ENCODE measurements around the gene ZNF695. TPM values are rescaled to one million over a fixed set of nuclear protein-coding genes. Genes with fewer than 3 reads are reported as not detected.

Gene ZNF695
- total RNA-seq, 1 experiment from 2014 or later: 29.4 TPM

GRCh38 chr1:247043406-247043805 lies 35.5 kb upstream of the ZNF695 start:
- TF ChIP-seq, protein P1, sequence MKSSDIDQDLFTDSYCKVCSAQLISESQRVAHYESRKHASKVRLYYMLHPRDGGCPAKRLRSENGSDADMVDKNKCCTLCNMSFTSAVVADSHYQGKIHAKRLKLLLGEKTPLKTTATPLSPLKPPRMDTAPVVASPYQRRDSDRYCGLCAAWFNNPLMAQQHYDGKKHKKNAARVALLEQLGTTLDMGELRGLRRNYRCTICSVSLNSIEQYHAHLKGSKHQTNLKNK (CRISPR knock-in tag; IDR thresholded peaks at IDR 0.05): no peak
- TF ChIP-seq, protein P2, sequence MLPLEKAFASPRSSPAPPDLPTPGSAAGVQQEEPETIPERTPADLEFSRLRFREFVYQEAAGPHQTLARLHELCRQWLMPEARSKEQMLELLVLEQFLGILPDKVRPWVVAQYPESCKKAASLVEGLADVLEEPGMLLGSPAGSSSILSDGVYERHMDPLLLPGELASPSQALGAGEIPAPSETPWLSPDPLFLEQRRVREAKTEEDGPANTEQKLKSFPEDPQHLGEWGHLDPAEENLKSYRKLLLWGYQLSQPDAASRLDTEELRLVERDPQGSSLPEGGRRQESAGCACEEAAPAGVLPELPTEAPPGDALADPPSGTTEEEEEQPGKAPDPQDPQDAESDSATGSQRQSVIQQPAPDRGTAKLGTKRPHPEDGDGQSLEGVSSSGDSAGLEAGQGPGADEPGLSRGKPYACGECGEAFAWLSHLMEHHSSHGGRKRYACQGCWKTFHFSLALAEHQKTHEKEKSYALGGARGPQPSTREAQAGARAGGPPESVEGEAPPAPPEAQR (CRISPR knock-in tag; IDR thresholded peaks at IDR 0.05): no peak
- no peak for TF ChIP-seq NFYB (CRISPR knock-in tag; conservative IDR thresholded peaks at IDR 0.05; ENCODE audit: low read depth)
- no peak for TF ChIP-seq PRRX2 (CRISPR knock-in tag; IDR thresholded peaks at IDR 0.05)
- TF ChIP-seq IRF1 (CRISPR knock-in tag; IDR thresholded peaks at IDR 0.05): no peak
- no peak for TF ChIP-seq NFATC4 (CRISPR knock-in tag; IDR thresholded peaks at IDR 0.05)
- no peak for TF ChIP-seq ZNF532 (CRISPR knock-in tag; IDR thresholded peaks at IDR 0.05; ENCODE audit: borderline replicate concordance)
- no peak for TF ChIP-seq SP1 (CRISPR knock-in tag; conservative IDR thresholded peaks at IDR 0.05)
- TF ChIP-seq ZNF281 (CRISPR knock-in tag; IDR thresholded peaks at IDR 0.05): no peak
- no peak for TF ChIP-seq JUN (CRISPR knock-in tag; IDR thresholded peaks at IDR 0.05)
- no peak for TF ChIP-seq KAT7 (CRISPR knock-in tag; IDR thresholded peaks at IDR 0.05; ENCODE audit: borderline replicate concordance)
- TF ChIP-seq ESRRA (CRISPR knock-in tag; IDR thresholded peaks at IDR 0.05; ENCODE audit: borderline replicate concordance): no peak
- TF ChIP-seq HMGA2 (CRISPR knock-in tag; IDR thresholded peaks at IDR 0.05): no peak
- no peak for ATAC-seq
- ChIA-PET POLR2A (no interaction called here), CTCF (no interaction called here)
- peaks cover 94% of the 10 kb centered on the region for H3K9me3 Mint-ChIP-seq
- DNase-seq (ENCODE audit: low spot score): no peak
- H3K4me1 Mint-ChIP-seq: no peaks in the 10 kb centered on the region
- H3K27me3 Mint-ChIP-seq (ENCODE audit: low read depth): peaks cover 10% of the 10 kb centered on the region
- no peak overlapping the region for H3K4me3 Mint-ChIP-seq
- peaks cover 98% of the 10 kb centered on the region for H3K36me3 Mint-ChIP-seq
- no peak overlapping the region for H3K27ac Mint-ChIP-seq

DNA sequence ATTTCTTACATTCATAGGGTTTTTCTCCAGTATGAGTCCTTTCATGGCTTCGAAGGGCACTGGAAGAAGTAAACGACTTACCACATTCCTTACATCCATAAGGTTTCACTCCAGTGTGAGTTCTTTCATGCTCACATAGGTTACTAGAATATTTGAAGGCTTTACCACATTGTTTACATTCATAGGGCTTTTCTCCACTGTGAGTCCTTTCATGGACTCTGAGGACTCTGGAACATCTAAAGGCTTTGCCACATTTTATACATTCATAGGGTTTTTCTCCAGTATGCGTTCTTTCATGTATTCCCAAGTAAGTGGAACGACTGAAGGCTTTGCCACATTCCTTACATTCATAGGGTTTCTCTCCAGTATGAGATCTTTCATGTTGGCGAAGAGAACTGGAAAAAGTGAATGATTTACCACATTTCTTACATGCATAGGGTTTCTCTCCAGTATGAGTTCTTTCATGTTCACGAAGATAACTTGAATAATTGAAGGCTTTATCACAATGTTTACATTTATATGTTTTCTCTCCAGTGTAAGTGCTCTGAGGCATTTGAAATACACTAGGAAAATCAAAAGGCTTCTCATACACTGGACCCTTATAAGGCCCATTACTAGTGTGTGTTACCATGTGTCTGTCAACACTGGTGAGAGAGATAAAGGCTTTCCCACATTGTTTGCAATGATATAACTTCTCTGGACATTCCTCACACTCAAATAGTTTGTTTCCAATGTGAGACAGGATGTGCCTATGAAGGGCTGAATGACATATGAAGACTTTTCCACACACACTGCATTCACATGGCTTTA lies 29.9 kb upstream of the ZNF695 start:
- Mint-ChIP-seq H3K36me3 (peaks cover 94% of the 10 kb centered on the region), H3K4me3 (no peak overlapping the region), H3K27ac (no peak overlapping the region), H3K9me3 (peaks cover 91% of the 10 kb centered on the region), H3K27me3 (ENCODE audit: low read depth) (peaks cover 4% of the 10 kb centered on the region; the same call in 1 of the 2 replicates), H3K4me1 (no peaks in the 10 kb centered on the region)
- ATAC-seq: no peak
- no peak for DNase-seq (ENCODE audit: low spot score)
- ChIA-PET POLR2A (interaction anchor here (0.6 kb wide), 1 partner anchor 118 kb away, joined by 4 read pairs; no protein-coding TSS in a partner anchor), CTCF (no interaction called here)
- no peak for TF ChIP-seq PRRX2 (CRISPR knock-in tag; IDR thresholded peaks at IDR 0.05)
- TF ChIP-seq JUN (CRISPR knock-in tag; IDR thresholded peaks at IDR 0.05): no peak
- TF ChIP-seq, protein P3, sequence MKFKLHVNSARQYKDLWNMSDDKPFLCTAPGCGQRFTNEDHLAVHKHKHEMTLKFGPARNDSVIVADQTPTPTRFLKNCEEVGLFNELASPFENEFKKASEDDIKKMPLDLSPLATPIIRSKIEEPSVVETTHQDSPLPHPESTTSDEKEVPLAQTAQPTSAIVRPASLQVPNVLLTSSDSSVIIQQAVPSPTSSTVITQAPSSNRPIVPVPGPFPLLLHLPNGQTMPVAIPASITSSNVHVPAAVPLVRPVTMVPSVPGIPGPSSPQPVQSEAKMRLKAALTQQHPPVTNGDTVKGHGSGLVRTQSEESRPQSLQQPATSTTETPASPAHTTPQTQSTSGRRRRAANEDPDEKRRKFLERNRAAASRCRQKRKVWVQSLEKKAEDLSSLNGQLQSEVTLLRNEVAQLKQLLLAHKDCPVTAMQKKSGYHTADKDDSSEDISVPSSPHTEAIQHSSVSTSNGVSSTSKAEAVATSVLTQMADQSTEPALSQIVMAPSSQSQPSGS (CRISPR knock-in tag; IDR thresholded peaks at IDR 0.05; ENCODE audit: borderline replicate concordance, low read depth): no peak
- no peak for TF ChIP-seq MAX (CRISPR knock-in tag; IDR thresholded peaks at IDR 0.05)
- TF ChIP-seq CBFB (CRISPR knock-in tag; IDR thresholded peaks at IDR 0.05; ENCODE audit: low read depth): no peak
- no peak for TF ChIP-seq NR2C2 (CRISPR knock-in tag; IDR thresholded peaks at IDR 0.05)
- TF ChIP-seq NFE2L1 (CRISPR knock-in tag; IDR thresholded peaks at IDR 0.05): no peak
- no peak for TF ChIP-seq RELA (CRISPR knock-in tag; IDR thresholded peaks at IDR 0.05; ENCODE audit: borderline replicate concordance)
- no peak for TF ChIP-seq ZNF232 (CRISPR knock-in tag; IDR thresholded peaks at IDR 0.05)
- TF ChIP-seq E2F1 (CRISPR knock-in tag; IDR thresholded peaks at IDR 0.05): no peak
- TF ChIP-seq CREM (CRISPR knock-in tag; IDR thresholded peaks at IDR 0.05): no peak
- TF ChIP-seq ATF1 (CRISPR knock-in tag; IDR thresholded peaks at IDR 0.05): no peak
